IMR-90 (cell line): ENCODE results near the gene C17orf67. TPM values are rescaled to one million over a fixed set of nuclear protein-coding genes. Genes with fewer than 3 reads are reported as not detected.

Source experiments
- ATAC-seq: fragments of 200-7000 bp; cut with Tn5 transposase; 2 replicates; pipeline ENCODE4 v1.9.1; 2020; ENCODE audit warnings: low read depth, mild to moderate bottlenecking, moderate library complexity
- BruUV-seq: library from RNA; stranded (reverse); fragments of 400-500 nt; replicated peaks from 2 replicates; lab custom pipeline; 2021; lab: Mats Ljungman, UMichigan
- CTCF ChIA-PET: fragments of 300-600 bp; formaldehyde crosslinking; extraction: SDS; loops from one replicate; lab custom pipeline; 2021; ENCODE audit warnings: antibody characterized with exemption; lab: Yijun Ruan, JAX
- POLR2A ChIA-PET: fragments of 300-600 bp; sonication (Branson Sonifier 250); formaldehyde crosslinking; loops from one replicate; lab custom pipeline; 2022; ENCODE audit warnings: antibody characterized with exemption; ENCODE audit not compliant: unreplicated experiment; lab: Charles Lee
- DNase-seq: peaks from one replicate; pipeline ENCODE4 v3.0.0; 2013
- H2AFZ ChIP-seq: replicated peaks from 2 replicates; pipeline ENCODE3; 2013; ENCODE audit warnings: low read length, mild to moderate bottlenecking; ENCODE audit not compliant: poor library complexity
- H2AK5ac ChIP-seq: 2 replicates; pipeline ENCODE4 v1.6.1; 2013; ENCODE audit warnings: low read depth, low read length, inconsistent platforms
- H2AK9ac ChIP-seq: replicated peaks from 2 replicates; pipeline ENCODE3; 2013; ENCODE audit warnings: mild to moderate bottlenecking, low read depth, low read length, moderate library complexity; ENCODE audit not compliant: poor library complexity
- H2BK120ac ChIP-seq: 2 replicates; pipeline ENCODE4 v1.6.1; 2013; ENCODE audit warnings: low read depth, low read length, inconsistent platforms
- H2BK15ac ChIP-seq: 3 replicates; pipeline ENCODE4 v1.6.1; 2013; ENCODE audit warnings: low read depth, low read length, inconsistent platforms
- H2BK20ac ChIP-seq: 2 replicates; pipeline ENCODE4 v1.6.1; 2013; ENCODE audit warnings: low read depth, mild to moderate bottlenecking, inconsistent platforms, low read length, moderate library complexity
- H2BK5ac ChIP-seq: 2 replicates; pipeline ENCODE4 v1.6.1; 2013; ENCODE audit warnings: mild to moderate bottlenecking, low read depth, low read length, inconsistent platforms; ENCODE audit not compliant: poor library complexity, severe bottlenecking
- H3K14ac ChIP-seq: replicated peaks from 2 replicates; pipeline ENCODE4 v1.6.1; 2013; ENCODE audit warnings: low read depth, low read length, inconsistent platforms
- H3K18ac ChIP-seq: 2 replicates; pipeline ENCODE4 v1.6.1; 2013; ENCODE audit warnings: low read depth, low read length, control low read depth
- H3K23ac ChIP-seq: 2 replicates; pipeline ENCODE4 v1.6.1; 2013; ENCODE audit warnings: low read depth, low read length, inconsistent platforms
- H3K27ac ChIP-seq: 2 replicates; pipeline ENCODE4 v1.5.1; 2013; ENCODE audit warnings: mild to moderate bottlenecking, control low read depth, low read length; ENCODE audit not compliant: insufficient read depth
- H3K27me3 ChIP-seq: 2 replicates; pipeline ENCODE4 v1.6.1; 2013; ENCODE audit warnings: low read length; ENCODE audit not compliant: control insufficient read depth, insufficient read depth
- H3K36me3 ChIP-seq: 2 replicates; pipeline ENCODE4 v1.6.1; 2013; ENCODE audit warnings: low read length, mixed read lengths; ENCODE audit not compliant: control insufficient read depth, insufficient read depth
- H3K4ac ChIP-seq: 2 replicates; pipeline ENCODE4 v1.6.1; 2013; ENCODE audit warnings: low read depth, low read length, inconsistent platforms
- H3K4me1 ChIP-seq: 2 replicates; pipeline ENCODE4 v1.6.1; 2013; ENCODE audit warnings: low read length, mixed read lengths; ENCODE audit not compliant: control insufficient read depth, insufficient read depth
- H3K4me2 ChIP-seq: 2 replicates; pipeline ENCODE4 v1.6.1; 2013; ENCODE audit warnings: low read depth, mild to moderate bottlenecking, control low read depth, low read length, moderate library complexity
- H3K4me3 ChIP-seq: 2 replicates; pipeline ENCODE4 v1.5.1; 2013; ENCODE audit warnings: low read depth, mild to moderate bottlenecking, control low read depth, low read length, moderate library complexity; ENCODE audit not compliant: insufficient read depth
- H3K56ac ChIP-seq: 2 replicates; pipeline ENCODE4 v1.6.1; 2013; ENCODE audit warnings: low read length, inconsistent platforms; ENCODE audit not compliant: insufficient read depth; ENCODE audit errors: extremely low read depth
- H3K79me1 ChIP-seq, 2 experiments: 2 replicates each; pipeline ENCODE4 v1.6.1; 2013; ENCODE audit warnings: low read length in 2 of 2, inconsistent platforms in 1 of 2, low read depth in 1 of 2
- H3K9ac ChIP-seq: 2 replicates; pipeline ENCODE4 v1.6.1; 2013; ENCODE audit warnings: low read depth, low read length, control low read depth
- H3K9me1 ChIP-seq: 2 replicates; pipeline ENCODE4 v1.6.1; 2013; ENCODE audit warnings: low read length, inconsistent platforms; ENCODE audit not compliant: insufficient read depth
- H3K9me3 ChIP-seq: 2 replicates; pipeline ENCODE4 v1.6.1; 2013; ENCODE audit warnings: low read length; ENCODE audit not compliant: control insufficient read depth, insufficient read depth
- H4K20me1 ChIP-seq: 2 replicates; pipeline ENCODE4 v1.6.1; 2013; ENCODE audit warnings: low read length, inconsistent platforms; ENCODE audit not compliant: insufficient read depth
- H4K5ac ChIP-seq: 2 replicates; pipeline ENCODE4 v1.6.1; 2013; ENCODE audit warnings: mild to moderate bottlenecking, low read depth, low read length, control low read depth
- H4K8ac ChIP-seq, 2 experiments: 2 replicates each; pipeline ENCODE4 v1.6.1; 2013; ENCODE audit warnings: low read depth in 2 of 2, low read length in 2 of 2, control low read depth in 1 of 2, inconsistent platforms in 1 of 2
- H4K91ac ChIP-seq: 2 replicates; pipeline ENCODE4 v1.6.1; 2013; ENCODE audit warnings: low read depth, low read length, inconsistent platforms; ENCODE audit not compliant: insufficient read depth
- CEBPB ChIP-seq: IDR thresholded peaks from 2 replicates; pipeline ENCODE4 v1.6.1; 2012; ENCODE audit warnings: low read depth, low read length, improper control_type of control experiment
- CHD1 ChIP-seq: IDR thresholded peaks from 2 replicates; pipeline ENCODE4 v1.6.1; 2012; ENCODE audit warnings: low read depth, low read length, improper control_type of control experiment
- ELK1 ChIP-seq: fragments of 150-350 bp; IDR thresholded peaks from 2 replicates; pipeline ENCODE4 v1.6.1; 2016; ENCODE audit warnings: low read depth, mild to moderate bottlenecking, low read length, moderate library complexity, borderline replicate concordance
- MAZ ChIP-seq: IDR thresholded peaks from 2 replicates; pipeline ENCODE4 v1.6.1; 2012; ENCODE audit warnings: low read depth, mild to moderate bottlenecking, low read length, improper control_type of control experiment, moderate library complexity, borderline replicate concordance
- MXI1 ChIP-seq: IDR thresholded peaks from 2 replicates; pipeline ENCODE4 v1.6.1; 2012; ENCODE audit warnings: low read depth, mild to moderate bottlenecking, low read length, moderate library complexity, borderline replicate concordance
- NFE2L2 ChIP-seq: fragments of 150-350 bp; IDR thresholded peaks from 2 replicates; pipeline ENCODE4 v1.6.1; 2016; ENCODE audit warnings: low read depth, mild to moderate bottlenecking, low read length
- RCOR1 ChIP-seq: IDR thresholded peaks from 2 replicates; pipeline ENCODE4 v1.6.1; 2012; ENCODE audit warnings: mild to moderate bottlenecking, low read length, improper control_type of control experiment; ENCODE audit not compliant: insufficient replicate concordance
- SMC3 ChIP-seq: fragments of 150-350 bp; IDR thresholded peaks from 2 replicates; pipeline ENCODE4 v1.6.1; 2016; ENCODE audit warnings: low read depth, mild to moderate bottlenecking, antibody characterized with exemption, low read length, moderate library complexity
- USF2 ChIP-seq: fragments of 150-350 bp; IDR thresholded peaks from 2 replicates; pipeline ENCODE4 v1.6.1; 2017; ENCODE audit warnings: mild to moderate bottlenecking, antibody characterized with exemption, low read length, low read depth
- WGBS, 2 experiments: methylation state at CpG; one replicate each; pipeline versions ENCODE4 v1.1.5 to v1.1.7; 2013; ENCODE audit warnings: missing lambda C conversion rate in 2 of 2; ENCODE audit not compliant: insufficient read length in 1 of 2; ENCODE audit errors: extremely low coverage in 2 of 2; 5-methylcytosine and 5-hydroxymethylcytosine counted together
- dilution Hi-C: fragments of 300-500 bp; cut with HindIII; formaldehyde crosslinking; loops from one replicate; pipeline ENCODE4 v1.14.3; 2018; ENCODE audit warnings: low sequenced_read_pairs; ENCODE audit not compliant: unreplicated experiment
- in situ Hi-C: fragments of 300-500 bp; cut with MboI; formaldehyde crosslinking; loops from 3 replicates; pipeline ENCODE4 v1.14.3; 2019; ENCODE audit warnings: low sequenced_read_pairs, inconsistent platforms, mixed read lengths
- intact Hi-C: fragments of 100-400 bp; cut with micrococcal nuclease; formaldehyde crosslinking; loops from 2 replicates; pipeline ENCODE4 v1.10.0; 2022
- polyA plus RNA-seq, 3 experiments: library from polyadenylated mRNA; depleted of rRNA; stranded (reverse); fragments of >200 nt; gene quantifications; 2 replicates each; pipeline ENCODE4 v1.2.3, GENCODE V29; 2012; ENCODE audit warnings: low replicate concordance in 1 of 3
- total RNA-seq: library from RNA; depleted of rRNA; stranded (reverse); fragments of >200 nt; gene quantifications from 2 replicates; pipeline ENCODE4 v1.2.3, GENCODE V29; 2012

C17orf67 gene
- total and polyA plus RNA-seq, 2 of the 4 experiments (the other 2 are of a cell fraction) = 0.18 to 1.1 TPM

- Histone ChIP-seq H3K4me3 (no peak overlapping the region), H2BK15ac (no peak overlapping the region), H2BK5ac (no peak overlapping the region), H3K4ac (no peak overlapping the region), H3K9me1 (peaks cover 6% of the 10 kb centered on the region), H4K20me1 (no peaks in the 10 kb centered on the region), H2BK120ac (no peak overlapping the region), H4K8ac (no peak overlapping the region), H3K27ac (no peak overlapping the region), H2BK20ac (no peak overlapping the region), H3K36me3 (no peaks in the 10 kb centered on the region), H3K56ac (no peak overlapping the region), H3K23ac (no peak overlapping the region), H3K27me3 (no peaks in the 10 kb centered on the region), H3K9ac (no peak overlapping the region), H2AK5ac (no peak overlapping the region), H3K14ac (no peak overlapping the region), H4K5ac (no peak overlapping the region), H4K91ac (no peak overlapping the region), H3K4me2 (no peak overlapping the region), H2AFZ (no peak overlapping the region), H3K18ac (no peak overlapping the region), H3K9me3 (peaks cover 2% of the 10 kb centered on the region; the same call in 1 of the 2 replicates), H3K4me1 (peaks cover 7% of the 10 kb centered on the region), H2AK9ac (no peak overlapping the region), H3K79me1 (no peaks in the 10 kb centered on the region)
- POLR2A ChIA-PET = no interaction called here
- TF ChIP-seq MAZ = no peak
- no peak for TF ChIP-seq ELK1
- no peak for TF ChIP-seq RCOR1
- TF ChIP-seq NFE2L2 = no peak
- TF ChIP-seq CHD1 = no peak
- TF ChIP-seq USF2 = no peak
- no peak for TF ChIP-seq CEBPB
- TF ChIP-seq MXI1 = no peak
- no peak for TF ChIP-seq SMC3
- WGBS, 2 experiments = 94% methylated on average over 2 of the region's 7 CpGs; no CpG with 5 or more reads in 1 of the 2 experiments
- dilution Hi-C loops (no loop called here), in situ Hi-C loops (no loop called here), intact Hi-C loops (no loop called here)
- CTCF ChIA-PET = no interaction called here
- DNase-seq (no peak), ATAC-seq (no peak)
- no TSS peak for BruUV-seq
Observed at GRCh38 chr17:56744721-56745120, 89.0 kb downstream of the C17orf67 start.
